Right atrium auricular region (tissue), 2 donors: Measurements from ENCODE around the gene ZBTB37. TPM values are rescaled to one million over a fixed set of nuclear protein-coding genes. Genes with fewer than 3 reads are reported as not detected.
"Not testable (repeated sequence)": the region's sequence is repeated elsewhere in the genome, so short reads cannot be mapped to it uniquely, and the experiment has no call there.

ENCODE experiments used
- DNase-seq: peaks from one replicate; pipeline ENCODE4 v3.0.0-alpha.2; 2019; ENCODE audit warnings: low spot score
- H3K27ac ChIP-seq, 2 donors: fragments of 200-600 bp; sonication (generic); 1 replicate in 1 of 2; 2 replicates in 1 of 2; pipeline ENCODE4 v1.5.1; 2016 to 2019
- H3K27me3 ChIP-seq, 2 donors: fragments of 200-600 bp; sonication (generic); one replicate each; pipeline versions ENCODE4 v1.5.1 to v1.6.0; 2017 to 2019
- H3K36me3 ChIP-seq: fragments of 200-600 bp; sonication (generic); one replicate; pipeline ENCODE4 v1.5.1; 2016
- H3K4me1 ChIP-seq, 2 donors: fragments of 200-600 bp; sonication (generic); one replicate each; pipeline versions ENCODE4 v1.5.1 to v1.6.0; 2017 to 2019
- H3K4me3 ChIP-seq, 2 donors: fragments of 200-600 bp; sonication (generic); 1 replicate in 1 of 2; 2 replicates in 1 of 2; pipeline ENCODE4 v1.5.1; 2017 to 2019; ENCODE audit warnings: mild to moderate bottlenecking in 1 of 2, moderate library complexity in 1 of 2
- H3K9me3 ChIP-seq, 2 donors: fragments of 200-600 bp; sonication (generic); one replicate each; pipeline ENCODE4 v1.5.1; 2019
- total RNA-seq, 2 donors: library from RNA; depleted of rRNA; stranded (reverse); fragments of >200 nt; gene quantifications; one replicate each; pipeline ENCODE4 v1.1.0, GENCODE V29; 2016
- TF ChIP-seq, protein P1 (sequence below), 2 donors: fragments of 200-600 bp; sonication (generic); IDR thresholded peaks; one replicate each; pipeline ENCODE4 v1.5.1; 2019; ENCODE audit warnings: antibody characterized with exemption in 2 of 2

The ZBTB37 gene
- total RNA-seq, 2 donors from 2014 or later = 5.8 to 8.8 TPM

DNA sequence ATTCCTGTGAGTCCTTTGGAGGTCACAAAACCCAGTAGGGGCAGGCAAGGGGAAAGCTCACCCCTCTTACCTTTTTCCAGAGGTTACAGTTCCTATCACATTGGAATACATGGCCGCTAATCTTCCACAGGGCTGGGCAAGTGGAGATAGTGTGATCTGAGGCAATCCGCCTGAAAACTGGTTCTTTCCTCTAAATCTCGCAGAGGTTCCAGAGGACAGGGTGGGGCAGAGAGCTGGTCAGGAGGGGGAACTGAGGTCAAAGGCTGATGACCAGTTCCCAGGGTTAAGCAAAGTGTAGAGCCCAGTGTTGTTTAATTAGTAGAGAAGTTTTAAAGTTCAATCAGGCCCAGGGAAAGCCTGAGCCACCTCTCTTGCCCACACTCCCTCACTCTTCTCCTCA is 49.0 kb downstream of the ZBTB37 start, which contains the start of gene SERPINC1:
SERPINC1 (minus strand) TSS at position 179 of the 400 bp plus-strand sequence; CDS start at position 111, 68 bp downstream.
- no peaks in the 10 kb centered on the region for H3K9me3 ChIP-seq
- H3K27ac ChIP-seq = no peak within 1 kb of the TSS
- H3K27me3 ChIP-seq = no peaks in the 10 kb centered on the region
- DNase-seq = no peak
- TF ChIP-seq, protein P1, sequence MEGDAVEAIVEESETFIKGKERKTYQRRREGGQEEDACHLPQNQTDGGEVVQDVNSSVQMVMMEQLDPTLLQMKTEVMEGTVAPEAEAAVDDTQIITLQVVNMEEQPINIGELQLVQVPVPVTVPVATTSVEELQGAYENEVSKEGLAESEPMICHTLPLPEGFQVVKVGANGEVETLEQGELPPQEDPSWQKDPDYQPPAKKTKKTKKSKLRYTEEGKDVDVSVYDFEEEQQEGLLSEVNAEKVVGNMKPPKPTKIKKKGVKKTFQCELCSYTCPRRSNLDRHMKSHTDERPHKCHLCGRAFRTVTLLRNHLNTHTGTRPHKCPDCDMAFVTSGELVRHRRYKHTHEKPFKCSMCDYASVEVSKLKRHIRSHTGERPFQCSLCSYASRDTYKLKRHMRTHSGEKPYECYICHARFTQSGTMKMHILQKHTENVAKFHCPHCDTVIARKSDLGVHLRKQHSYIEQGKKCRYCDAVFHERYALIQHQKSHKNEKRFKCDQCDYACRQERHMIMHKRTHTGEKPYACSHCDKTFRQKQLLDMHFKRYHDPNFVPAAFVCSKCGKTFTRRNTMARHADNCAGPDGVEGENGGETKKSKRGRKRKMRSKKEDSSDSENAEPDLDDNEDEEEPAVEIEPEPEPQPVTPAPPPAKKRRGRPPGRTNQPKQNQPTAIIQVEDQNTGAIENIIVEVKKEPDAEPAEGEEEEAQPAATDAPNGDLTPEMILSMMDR (IDR thresholded peaks at IDR 0.05) = no peak
- H3K4me3 ChIP-seq = no peak within 1 kb of the TSS
- H3K4me1 ChIP-seq = no peaks in the 10 kb centered on the region
- H3K36me3 ChIP-seq = no peaks in the 10 kb centered on the region

DNA sequence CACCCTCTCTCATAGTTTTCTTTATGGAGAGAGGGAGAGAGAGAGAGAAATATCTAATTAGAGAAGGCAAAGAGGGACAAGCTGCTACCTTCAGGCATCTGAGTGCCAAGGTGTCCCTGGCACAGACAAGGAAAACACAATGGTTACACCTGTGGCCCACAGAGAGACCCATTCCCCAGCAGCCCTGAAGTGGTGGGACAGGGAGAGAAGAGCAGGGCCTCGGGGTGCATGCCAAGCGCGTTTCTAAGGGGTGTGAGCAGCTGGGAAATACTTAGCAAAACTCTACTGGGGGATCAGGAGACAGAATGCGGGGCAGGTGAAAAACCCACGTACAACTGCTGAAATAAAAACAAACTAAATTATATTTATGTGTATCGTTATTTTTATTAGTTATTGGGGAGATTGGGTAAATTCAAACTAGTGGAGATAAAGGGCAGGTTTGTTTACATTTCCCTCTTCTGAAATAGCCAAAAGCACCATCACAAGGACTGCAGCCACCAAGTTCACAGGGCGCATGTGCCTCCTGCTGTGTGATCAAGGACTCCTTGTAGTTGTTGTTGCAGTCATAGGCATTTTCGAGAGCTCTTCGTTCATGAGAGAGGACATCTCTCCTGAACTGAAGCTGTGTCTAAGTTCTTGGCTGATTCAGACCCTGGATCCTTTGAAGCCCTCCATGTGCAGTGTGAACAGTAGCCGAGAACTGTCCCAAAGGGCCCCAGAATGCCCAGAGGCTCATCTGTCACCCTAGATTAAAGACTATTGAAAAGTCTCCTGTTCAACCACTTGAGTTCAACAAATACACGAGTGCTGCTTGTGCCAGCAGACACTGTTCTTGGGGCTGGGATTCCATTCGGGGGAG is 49.7 kb downstream of the ZBTB37 start:
- TF ChIP-seq, protein P1 (IDR thresholded peaks at IDR 0.05) = no peak
- Histone ChIP-seq H3K27ac (no peak overlapping the region), H3K4me3 (no peak overlapping the region), H3K27me3 (no peaks in the 10 kb centered on the region), H3K4me1 (no peaks in the 10 kb centered on the region), H3K36me3 (no peaks in the 10 kb centered on the region), H3K9me3 (no peaks in the 10 kb centered on the region)
- no peak for DNase-seq

DNA sequence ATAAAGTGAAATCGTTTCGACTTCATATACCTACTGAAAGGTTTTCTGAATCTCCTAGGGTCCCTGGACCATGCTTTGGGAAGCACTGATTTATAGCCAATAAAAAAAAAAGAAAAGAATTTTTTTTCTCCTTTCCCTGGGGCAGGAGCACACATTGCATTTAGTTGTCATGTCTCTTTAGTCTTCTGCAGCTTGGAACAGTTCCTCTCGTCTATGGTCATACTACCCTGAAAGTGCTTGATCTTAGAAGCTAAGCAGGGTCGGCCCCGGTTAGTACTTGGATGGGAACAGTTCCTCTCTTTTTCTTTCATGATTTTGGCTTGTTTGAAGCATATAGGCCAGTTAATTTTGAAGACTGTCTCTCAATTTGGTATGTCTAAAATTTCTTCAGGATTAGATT is 52.7 kb downstream of the ZBTB37 start:
- TF ChIP-seq, protein P1 (IDR thresholded peaks at IDR 0.05) = no peak
- no peak for DNase-seq
- no peak overlapping the region for H3K27ac ChIP-seq
- H3K4me1 ChIP-seq = no peaks in the 10 kb centered on the region
- H3K4me3 ChIP-seq = no peak overlapping the region
- H3K27me3 ChIP-seq = no peaks in the 10 kb centered on the region
- H3K36me3 ChIP-seq = no peaks in the 10 kb centered on the region
- no peaks in the 10 kb centered on the region for H3K9me3 ChIP-seq

DNA sequence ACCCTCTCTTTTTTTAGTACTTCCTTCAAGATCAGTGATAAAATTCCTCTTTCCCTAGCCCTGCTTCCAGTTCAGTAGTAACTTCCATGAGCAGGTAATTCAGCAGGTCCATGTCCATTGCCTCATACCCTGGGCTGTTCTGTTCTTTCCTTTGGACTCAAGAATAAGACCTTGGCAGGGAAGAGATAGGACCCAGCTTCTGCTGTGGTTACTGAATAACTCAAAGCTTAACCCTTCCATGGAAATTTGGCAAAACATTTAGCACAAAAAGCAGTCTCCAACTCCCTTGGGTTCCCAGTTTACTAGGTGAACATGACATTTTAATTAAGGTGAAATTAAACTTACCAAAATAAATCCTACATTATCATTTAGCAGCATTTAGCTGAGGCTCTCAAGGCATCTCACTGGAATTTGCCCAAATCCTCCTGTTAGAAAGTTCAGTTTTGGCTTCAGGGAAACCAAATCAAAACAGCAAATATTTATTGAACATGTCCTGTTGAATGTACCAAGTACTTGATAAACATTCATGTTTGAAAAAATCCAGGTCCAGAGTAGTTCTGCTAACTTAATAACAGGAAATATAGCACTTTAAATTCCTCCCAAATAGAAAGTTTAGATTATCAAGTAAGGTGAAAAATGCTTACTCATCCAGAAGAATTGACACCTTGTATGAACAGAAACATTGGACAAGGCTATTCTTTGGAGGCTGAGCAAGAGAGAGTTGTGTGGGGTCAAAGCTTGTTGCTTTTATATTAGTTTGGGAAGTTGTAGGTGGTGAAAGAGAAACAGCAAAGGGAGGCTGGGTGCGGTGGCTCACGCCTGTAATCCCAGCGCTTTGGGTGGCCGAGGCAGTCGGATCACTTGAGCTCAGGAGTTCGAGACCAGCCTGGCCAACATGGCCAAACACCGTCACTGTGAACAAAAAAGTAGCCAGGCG is 57.4 kb downstream of the ZBTB37 start:
- Histone ChIP-seq H3K27ac (no peak overlapping the region), H3K4me1 (no peaks in the 10 kb centered on the region), H3K4me3 (no peak overlapping the region), H3K9me3 (no peaks in the 10 kb centered on the region), H3K27me3 (no peaks in the 10 kb centered on the region), H3K36me3 (no peaks in the 10 kb centered on the region)
- TF ChIP-seq, protein P1 (IDR thresholded peaks at IDR 0.05) = no peak
- no peak for DNase-seq

DNA sequence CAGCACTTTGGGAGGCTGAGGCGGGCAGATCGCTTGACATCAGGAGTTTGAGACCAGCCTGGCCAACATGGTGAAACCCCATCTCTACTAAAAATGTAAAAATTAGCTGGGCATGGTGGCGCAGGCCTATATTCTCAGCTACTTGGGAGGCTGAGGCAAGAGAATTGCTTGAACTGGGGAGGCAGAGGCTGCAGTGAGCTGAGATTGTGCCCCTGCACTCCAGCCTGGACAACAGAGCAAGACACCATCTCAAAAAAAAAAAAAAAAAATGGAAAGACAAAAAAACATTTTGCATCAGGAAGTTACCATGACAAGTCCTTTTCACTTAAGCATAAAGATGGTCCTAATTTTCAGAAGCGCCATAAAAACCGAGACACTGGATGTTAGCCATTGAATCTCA is 62.4 kb downstream of the ZBTB37 start:
- H3K4me1 ChIP-seq, H3K9me3 ChIP-seq, DNase-seq, H3K27ac ChIP-seq, H3K36me3 ChIP-seq, H3K27me3 ChIP-seq, H3K4me3 ChIP-seq: not testable (repeated sequence)

DNA sequence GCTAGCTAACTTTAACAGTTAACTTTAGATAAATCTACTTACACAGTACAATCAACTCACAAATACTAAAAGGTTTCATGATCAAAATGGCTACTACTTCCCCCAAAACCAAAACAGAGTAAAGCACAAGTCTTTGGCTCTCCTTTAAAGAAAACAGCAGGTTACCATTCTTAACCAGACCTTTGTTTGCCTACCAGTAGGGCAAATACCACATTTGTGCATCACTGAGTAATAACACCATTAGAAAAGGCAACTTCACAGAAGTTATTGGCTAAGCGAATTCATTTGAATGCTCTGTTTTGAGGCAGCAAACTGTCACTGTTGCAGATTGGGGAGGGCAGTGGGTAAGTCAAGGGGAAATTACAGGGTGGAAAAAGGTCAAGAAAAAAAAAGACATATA is 66.3 kb downstream of the ZBTB37 start:
- Histone ChIP-seq H3K9me3 (no peaks in the 10 kb centered on the region), H3K27me3 (no peaks in the 10 kb centered on the region), H3K36me3 (peaks cover 26% of the 10 kb centered on the region), H3K4me1 (no peaks in the 10 kb centered on the region), H3K4me3 (no peak overlapping the region), H3K27ac (no peak overlapping the region)
- DNase-seq = no peak
- TF ChIP-seq, protein P1 (IDR thresholded peaks at IDR 0.05) = no peak
